Glutamatergic neuron (in vitro differentiated cells): ENCODE results near the gene KNOP1. TPM values are rescaled to one million over a fixed set of nuclear protein-coding genes. Genes with fewer than 3 reads are reported as not detected.

Experiments
- DNase-seq: peaks from one replicate; pipeline ENCODE4 v3.0.0; 2022
- H3K27ac Mint-ChIP-seq: one replicate; pipeline ENCODE4 v1.8.0; 2020; ENCODE audit warnings: mild to moderate bottlenecking, mixed read lengths, inconsistent platforms; ENCODE audit not compliant: unreplicated experiment
- H3K27me3 Mint-ChIP-seq: one replicate; pipeline ENCODE4 v1.8.0; 2020; ENCODE audit warnings: mild to moderate bottlenecking, moderate library complexity, mixed read lengths, inconsistent platforms; ENCODE audit not compliant: unreplicated experiment
- H3K36me3 Mint-ChIP-seq: one replicate; pipeline ENCODE4 v1.8.0; 2020; ENCODE audit warnings: mild to moderate bottlenecking, mixed read lengths, inconsistent platforms; ENCODE audit not compliant: unreplicated experiment
- H3K4me1 Mint-ChIP-seq: one replicate; pipeline ENCODE4 v1.8.0; 2020; ENCODE audit warnings: mild to moderate bottlenecking, low read depth, mixed read lengths, inconsistent platforms; ENCODE audit not compliant: unreplicated experiment
- H3K4me3 Mint-ChIP-seq: one replicate; pipeline ENCODE4 v1.8.0; 2020; ENCODE audit warnings: mild to moderate bottlenecking, mixed read lengths, inconsistent platforms; ENCODE audit not compliant: unreplicated experiment
- H3K9me3 Mint-ChIP-seq: one replicate; pipeline ENCODE4 v1.8.0; 2020; ENCODE audit warnings: mild to moderate bottlenecking, moderate library complexity, mixed read lengths, inconsistent platforms; ENCODE audit not compliant: unreplicated experiment
- CTCF ChIP-seq: fragments of 200-600 bp; sonication (generic); IDR thresholded peaks from one replicate; pipeline ENCODE4 v1.5.0; 2021; ENCODE audit not compliant: partially characterized antibody, unreplicated experiment
- total RNA-seq: library from RNA; stranded (reverse); fragmentation: NEBNext Ultra II Directional; extraction: Animal tissue kit (Norgen Biotek cat#: 25700); gene quantifications from one replicate; pipeline ENCODE4 v1.2.1, GENCODE V29; 2021; ENCODE audit not compliant: unreplicated experiment

Gene KNOP1
- total RNA-seq, 1 donor from 2014 or later = 25.6 TPM

- Mint-ChIP-seq H3K36me3 (no peaks in the 10 kb centered on the region), H3K4me1 (no peaks in the 10 kb centered on the region), H3K9me3 (no peaks in the 10 kb centered on the region), H3K27me3 (peaks cover 5% of the 10 kb centered on the region), H3K27ac (no peak overlapping the region), H3K4me3 (no peak overlapping the region)
- no peak for TF ChIP-seq CTCF
- no peak for DNase-seq
These were observed 26.8 kb downstream of the KNOP1 start for GRCh38 chr16:19691161-19691711.

DNA sequence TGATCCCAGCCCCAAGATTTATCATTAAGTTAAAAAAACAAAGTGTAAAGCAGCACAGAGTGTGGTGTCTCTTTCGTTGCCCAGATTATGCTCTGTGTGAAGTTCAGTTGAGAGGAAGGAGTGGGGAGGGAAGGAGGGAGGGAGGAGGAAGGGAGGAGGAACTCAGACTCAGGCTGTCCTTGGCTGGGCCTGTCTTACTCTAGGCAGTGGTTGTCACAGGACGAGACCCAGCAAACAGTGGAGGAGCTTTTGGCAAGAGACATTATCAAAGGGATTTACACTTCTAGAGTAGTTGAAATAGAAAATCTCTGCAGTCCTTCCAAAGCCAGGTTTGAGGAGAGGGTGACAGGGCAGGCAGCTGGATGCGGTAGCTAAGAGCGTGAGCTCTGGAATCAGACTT is 27.8 kb downstream of the KNOP1 start:
- Mint-ChIP-seq H3K4me1 (no peaks in the 10 kb centered on the region), H3K36me3 (peaks cover 6% of the 10 kb centered on the region), H3K27ac (no peak overlapping the region), H3K9me3 (no peaks in the 10 kb centered on the region), H3K4me3 (no peak overlapping the region), H3K27me3 (peaks cover 5% of the 10 kb centered on the region)
- TF ChIP-seq CTCF = no peak
- no peak for DNase-seq

GRCh38 chr16:19689342-19689741 is 28.7 kb downstream of the KNOP1 start:
- no peak for DNase-seq
- Mint-ChIP-seq H3K4me1 (no peaks in the 10 kb centered on the region), H3K27me3 (peaks cover 4% of the 10 kb centered on the region), H3K9me3 (no peaks in the 10 kb centered on the region), H3K4me3 (no peak overlapping the region), H3K36me3 (peaks cover 9% of the 10 kb centered on the region), H3K27ac (no peak overlapping the region)
- TF ChIP-seq CTCF = no peak

GRCh38 chr16:19688396-19689024 is 29.5 kb downstream of the KNOP1 start:
- H3K27ac Mint-ChIP-seq = no peak overlapping the region
- no peaks in the 10 kb centered on the region for H3K9me3 Mint-ChIP-seq
- DNase-seq = no peak
- H3K36me3 Mint-ChIP-seq = peaks cover 10% of the 10 kb centered on the region
- no peak for TF ChIP-seq CTCF
- peaks cover 2% of the 10 kb centered on the region for H3K27me3 Mint-ChIP-seq
- H3K4me1 Mint-ChIP-seq = no peaks in the 10 kb centered on the region
- no peak overlapping the region for H3K4me3 Mint-ChIP-seq

GRCh38 chr16:19687279-19687678 is 30.7 kb downstream of the KNOP1 start:
- no peak for TF ChIP-seq CTCF
- H3K27ac Mint-ChIP-seq = no peak overlapping the region
- peaks cover 13% of the 10 kb centered on the region for H3K36me3 Mint-ChIP-seq
- H3K4me3 Mint-ChIP-seq = no peak overlapping the region
- H3K27me3 Mint-ChIP-seq = peaks cover 5% of the 10 kb centered on the region
- no peak for DNase-seq
- H3K4me1 Mint-ChIP-seq = no peaks in the 10 kb centered on the region
- H3K9me3 Mint-ChIP-seq = no peaks in the 10 kb centered on the region
